Posterior cingulate gyrus (tissue), 11 donors: ENCODE results near the gene DDX10.

Experiments used
- DNase-seq, 10 donors: peaks; one replicate each; pipeline versions ENCODE4 v3.0.0 to v3.0.0-alpha.2; 2020 to 2021; ENCODE audit warnings: mixed read lengths in 3 of 10
- intact Hi-C: fragments of 100-400 bp; cut with DNase I; formaldehyde crosslinking; loops from one replicate; pipeline ENCODE4 v1.15.1; 2023

The DDX10 gene

DNA sequence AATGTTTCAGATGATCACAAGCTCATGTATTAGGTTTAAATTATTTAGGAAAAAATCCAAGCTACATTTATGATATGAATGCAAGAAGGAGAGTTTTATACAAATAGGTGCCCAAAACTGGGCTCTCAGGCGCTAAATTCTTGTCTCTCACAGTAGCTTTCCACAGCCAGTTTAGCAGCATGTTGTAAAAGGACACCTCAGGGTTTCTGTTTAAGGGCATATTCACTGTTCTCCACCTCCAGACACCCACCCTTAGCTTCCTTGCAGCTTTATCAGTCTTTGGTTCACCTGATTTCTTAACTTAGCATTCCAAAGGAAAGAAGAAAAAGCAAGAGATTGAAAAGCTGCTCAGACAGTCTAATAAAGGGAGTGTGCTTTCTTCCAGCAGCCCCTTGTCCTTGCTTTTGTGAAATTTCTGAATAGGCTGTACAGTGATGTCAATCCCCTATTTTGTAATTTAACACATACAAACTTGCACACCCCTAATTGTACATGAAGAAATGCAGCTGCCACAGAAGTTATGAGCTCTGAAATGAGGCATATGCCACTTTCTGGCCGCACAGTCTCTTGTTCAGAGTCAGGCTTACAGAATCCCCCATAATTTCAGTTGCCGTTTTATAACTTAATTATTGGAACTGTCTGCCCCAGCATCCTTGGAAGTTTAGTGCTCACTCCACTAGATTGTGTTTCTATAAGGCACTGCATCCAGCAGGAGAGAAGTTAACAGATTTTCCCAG lies 262.1 kb downstream of the DDX10 start:
- DNase-seq: no peak
- intact Hi-C loops: no loop called here

DNA sequence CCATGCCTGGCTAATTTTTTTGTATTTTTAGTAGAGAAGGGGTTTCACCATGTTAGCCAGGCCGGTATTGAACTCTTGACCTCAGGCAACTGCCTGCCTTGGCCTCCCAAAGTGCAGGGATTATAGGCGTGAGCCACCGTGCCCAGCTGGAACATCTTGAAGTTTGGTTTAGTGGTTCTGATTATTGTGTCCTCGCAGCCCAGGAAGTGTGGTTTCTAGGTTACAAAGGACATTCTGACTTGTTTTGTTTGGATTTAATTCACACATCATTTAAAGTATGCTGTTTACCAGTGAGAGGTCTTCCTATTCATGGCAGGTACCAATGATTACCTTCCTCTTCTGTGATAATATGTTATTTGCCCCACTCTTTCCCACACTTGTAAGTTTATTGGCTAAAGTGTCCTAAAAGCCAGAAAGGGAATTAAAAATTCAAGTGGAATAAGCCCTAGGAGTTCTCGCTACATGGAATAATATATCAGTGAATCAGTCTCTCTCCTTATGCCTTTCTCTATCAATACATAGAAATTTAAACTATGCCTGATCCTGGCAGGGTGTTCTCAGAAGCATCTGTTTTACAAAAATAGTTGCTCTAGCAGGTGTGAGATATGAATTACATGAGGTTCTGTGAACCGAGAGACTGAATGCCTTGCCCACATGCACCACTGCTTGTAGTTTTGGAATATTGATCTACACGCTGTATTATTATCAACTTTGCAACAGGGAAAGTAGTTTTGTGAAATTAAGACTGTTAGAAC lies 263.1 kb downstream of the DDX10 start:
- intact Hi-C loops: no loop called here
- DNase-seq: no peak

DNA sequence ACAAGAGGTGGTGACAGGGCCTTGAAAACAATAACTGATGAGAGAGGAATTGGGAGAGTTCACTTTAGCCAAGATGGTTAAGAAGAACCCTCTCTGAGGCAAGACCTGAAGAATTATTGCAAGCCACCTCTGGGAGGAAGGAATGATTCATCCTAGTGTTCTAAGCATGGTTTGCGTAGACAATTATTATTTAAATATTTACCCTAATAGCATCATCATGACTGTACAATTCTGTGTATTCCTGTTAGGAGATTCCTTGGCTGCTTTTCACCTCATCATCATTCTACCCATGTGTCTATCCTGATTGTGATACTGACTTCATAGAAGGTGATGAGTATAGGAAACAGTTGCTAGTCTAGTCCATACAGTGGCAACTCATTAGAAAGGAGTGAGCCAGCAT lies 264.4 kb downstream of the DDX10 start:
- intact Hi-C loops: no loop called here

DNA sequence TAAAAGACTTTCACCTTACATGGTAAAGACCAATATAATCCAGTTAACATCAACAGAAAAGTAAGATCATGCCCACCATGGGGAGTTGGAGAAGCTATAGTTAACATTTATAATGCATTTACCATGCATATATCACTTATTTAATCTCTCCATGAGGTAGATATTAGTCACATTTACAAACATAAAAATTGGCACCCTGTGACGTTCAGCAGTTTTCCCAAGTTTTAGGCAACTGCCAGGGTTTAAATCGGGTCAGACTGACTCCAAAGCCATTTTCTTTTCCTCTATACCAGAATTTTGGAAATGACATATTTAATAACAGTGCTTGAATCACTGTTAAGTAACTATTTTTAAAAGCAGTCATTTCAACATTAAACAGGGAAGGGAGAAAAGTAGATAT lies 266.3 kb downstream of the DDX10 start:
- no peak for DNase-seq
- intact Hi-C loops: no loop called here

More for the DNA sequence above, 264.4 kb downstream of the DDX10 start:
- DNase-seq: no peak

DNA sequence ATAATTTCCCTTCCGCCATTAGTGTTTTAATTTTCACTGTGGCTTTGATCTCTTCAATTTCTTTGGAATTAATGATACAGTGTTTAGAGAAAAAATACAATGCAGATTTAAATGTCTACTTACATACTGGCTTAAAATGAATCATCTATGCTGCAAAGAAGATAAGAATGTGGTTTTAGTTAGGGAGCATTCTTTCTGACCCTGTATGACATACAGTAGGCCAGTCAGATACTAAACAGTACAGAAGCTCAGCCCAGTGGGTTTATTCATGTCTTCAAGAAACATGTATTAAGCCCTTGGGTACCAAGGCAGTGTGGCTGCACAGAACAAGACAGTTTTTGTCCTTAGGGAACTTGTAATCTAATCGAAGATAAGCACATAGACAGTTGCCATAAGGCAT lies 268.8 kb downstream of the DDX10 start:
- DNase-seq: no peak
- intact Hi-C loops: no loop called here

DNA sequence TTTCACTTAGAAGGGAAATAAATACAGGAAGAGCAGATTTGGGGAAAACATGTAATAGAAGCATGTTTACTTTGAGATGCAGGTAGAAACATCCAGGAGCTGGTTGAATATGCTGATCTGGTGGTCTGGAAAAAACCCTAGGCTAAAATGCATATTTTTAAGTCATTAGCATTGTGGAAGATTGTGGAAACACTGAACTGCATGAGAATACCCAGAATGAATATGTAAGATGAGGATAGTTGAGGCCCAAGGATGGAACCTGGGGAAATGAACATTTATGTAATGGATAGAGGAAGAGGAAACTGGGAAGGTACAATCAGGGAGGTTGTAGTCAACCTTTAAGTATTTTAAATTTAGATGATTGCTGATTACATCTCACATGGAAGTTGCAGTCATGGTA lies 269.4 kb downstream of the DDX10 start:
- intact Hi-C loops: no loop called here
- DNase-seq: no peak

DNA sequence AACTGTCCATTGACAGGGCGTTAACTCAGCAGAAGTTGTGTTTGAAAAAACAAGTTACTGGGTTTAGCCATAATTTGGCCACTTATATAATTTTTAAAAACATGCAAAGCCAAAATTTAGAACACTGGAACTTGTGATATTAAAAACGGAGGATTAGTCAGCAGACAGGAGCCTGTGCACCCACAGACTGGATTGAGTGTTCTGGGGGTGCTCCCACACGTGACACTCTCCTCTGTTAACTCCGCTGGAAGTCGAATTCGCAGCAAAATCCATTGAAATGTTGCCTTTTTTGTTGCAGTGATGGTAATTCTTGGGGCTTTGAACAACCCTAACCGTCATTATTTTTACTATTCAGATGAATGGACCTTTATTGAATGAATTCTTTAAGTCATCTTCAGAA lies 269.8 kb downstream of the DDX10 start:
- DNase-seq: no peak

DNA sequence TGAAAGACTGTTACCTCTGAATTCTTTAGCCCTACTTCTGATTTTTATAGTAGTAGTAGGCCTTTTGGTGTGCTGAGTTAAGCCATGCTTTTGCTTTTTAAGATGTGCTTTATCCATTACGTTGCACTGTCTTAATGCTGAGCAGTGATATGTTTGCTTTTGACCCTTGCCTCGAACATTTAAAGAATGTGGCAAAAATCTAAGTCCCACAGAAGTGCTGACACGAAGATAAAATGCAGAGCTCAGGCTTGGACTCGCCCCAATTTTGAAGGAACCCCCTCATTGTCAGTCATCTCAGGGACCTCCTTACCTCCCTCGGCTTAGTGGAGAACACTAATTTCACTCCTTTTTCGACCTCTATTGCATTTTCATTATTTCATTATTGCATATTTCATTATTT lies 272.9 kb downstream of the DDX10 start:
- intact Hi-C loops: no loop called here
- DNase-seq: no peak

More for the DNA sequence above, 269.8 kb downstream of the DDX10 start:
- intact Hi-C loops: no loop called here

DNA sequence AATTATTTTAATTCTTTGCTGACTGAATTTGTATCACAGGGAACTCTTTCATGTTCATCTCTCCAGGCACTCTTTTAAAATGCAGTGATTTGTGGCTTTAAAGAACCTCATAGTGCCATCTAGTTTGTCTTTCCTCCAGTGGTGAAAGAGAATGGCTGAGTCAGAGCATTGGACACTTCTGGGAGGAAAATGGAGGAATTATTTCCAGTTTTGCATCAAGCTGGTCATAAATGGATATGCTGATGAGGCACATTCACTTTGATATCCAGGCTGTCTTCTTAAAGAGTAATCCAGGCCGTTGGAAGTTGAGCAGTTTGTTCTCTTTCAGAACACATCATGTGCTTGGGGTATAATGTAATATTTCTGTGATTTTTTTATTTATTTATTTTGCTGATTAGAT lies 273.7 kb downstream of the DDX10 start:
- intact Hi-C loops: no loop called here
- DNase-seq: no peak

DNA sequence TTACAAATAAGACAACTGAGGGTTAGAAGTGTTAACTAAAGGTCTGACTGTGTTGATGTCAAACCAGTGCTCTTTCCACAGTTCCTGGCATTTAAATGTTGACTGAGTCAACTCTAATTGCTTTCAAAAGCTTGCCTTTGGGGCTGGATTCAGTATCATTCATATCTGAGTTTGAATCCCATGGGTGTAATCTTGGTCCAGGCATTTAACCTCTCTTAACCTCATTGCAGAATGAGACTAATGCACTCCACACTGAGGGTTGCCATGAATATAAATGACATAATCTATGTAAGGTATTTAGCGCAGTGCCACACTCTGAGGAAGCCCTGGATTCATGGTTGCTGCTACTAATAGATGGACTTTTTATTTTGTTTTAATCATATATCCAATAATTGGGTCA lies 274.3 kb downstream of the DDX10 start:
- DNase-seq: no peak
- intact Hi-C loops: no loop called here

DNA sequence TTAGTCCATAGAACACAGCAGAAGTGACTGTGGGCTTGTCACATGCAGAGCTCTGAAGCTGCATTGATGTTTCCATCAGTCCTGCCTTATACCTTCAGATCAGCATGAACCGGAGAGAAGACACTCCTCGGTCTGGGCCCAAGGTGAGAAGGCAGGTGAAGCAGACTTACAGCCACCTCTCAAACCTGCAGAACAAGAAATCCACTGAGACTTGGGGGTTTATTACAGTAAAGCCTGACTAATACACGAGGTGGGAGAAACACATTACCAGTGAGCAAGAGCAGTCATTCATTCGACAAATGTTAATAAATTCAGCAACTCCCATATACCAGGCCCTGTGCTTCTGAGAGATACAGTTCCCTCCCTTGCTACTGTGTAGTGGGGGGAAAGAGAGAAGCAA lies 279.0 kb downstream of the DDX10 start:
- intact Hi-C loops: no loop called here
- DNase-seq: no peak

DNA sequence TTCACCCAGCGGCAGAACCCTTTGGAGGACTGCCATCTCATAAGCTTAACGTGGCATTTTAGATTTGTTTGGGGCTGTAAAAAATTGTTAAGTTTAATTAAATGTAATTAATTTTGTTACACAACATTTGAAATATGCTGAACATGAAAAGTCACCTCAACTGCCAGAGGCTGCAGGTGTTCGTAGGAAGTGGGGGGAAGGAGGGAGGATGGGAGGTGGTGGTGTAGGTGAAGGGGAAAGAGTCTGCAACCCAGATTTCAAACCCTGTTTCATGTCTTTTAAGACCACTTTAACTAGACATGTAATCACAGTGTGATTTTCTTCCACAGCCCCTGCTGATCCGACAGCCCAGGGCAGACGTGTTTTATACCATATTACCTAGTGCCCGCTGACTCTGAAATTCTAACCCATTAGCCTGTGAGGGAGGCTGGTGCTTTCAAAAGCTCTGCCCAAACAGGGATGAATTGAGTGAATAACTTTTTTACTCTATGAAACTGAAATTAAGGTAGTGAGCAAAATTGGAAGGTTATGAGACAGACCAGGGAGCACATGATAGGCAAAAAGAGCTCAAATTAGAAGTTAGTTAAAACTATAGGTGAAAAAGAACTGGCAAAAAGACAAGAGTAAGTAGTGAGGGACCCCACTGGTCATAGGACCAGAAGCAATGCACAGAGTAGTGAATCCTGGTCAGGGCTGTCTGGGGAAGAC lies 279.8 kb downstream of the DDX10 start:
- intact Hi-C loops: no loop called here
- no peak for DNase-seq

DNA sequence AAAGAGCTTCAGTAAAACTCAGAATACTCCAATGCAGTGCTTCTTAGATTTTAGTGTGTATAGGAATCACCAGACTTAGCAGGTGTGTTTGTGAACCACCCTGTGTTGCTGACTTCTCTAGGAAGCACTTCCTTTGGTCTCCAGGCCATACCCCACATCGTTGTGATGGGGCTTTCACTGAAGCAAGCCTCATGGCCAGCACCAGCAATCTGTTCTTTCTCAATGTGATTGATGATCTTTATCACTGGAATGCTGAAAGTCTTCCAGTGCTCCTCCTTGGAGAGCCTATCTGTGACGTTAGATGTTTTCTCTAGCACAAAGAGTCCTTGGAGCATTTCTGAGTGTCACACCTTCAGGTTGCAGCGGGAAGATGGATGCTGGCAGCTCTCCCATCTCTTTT lies 280.5 kb downstream of the DDX10 start:
- no peak for DNase-seq
- intact Hi-C loops: no loop called here

DNA sequence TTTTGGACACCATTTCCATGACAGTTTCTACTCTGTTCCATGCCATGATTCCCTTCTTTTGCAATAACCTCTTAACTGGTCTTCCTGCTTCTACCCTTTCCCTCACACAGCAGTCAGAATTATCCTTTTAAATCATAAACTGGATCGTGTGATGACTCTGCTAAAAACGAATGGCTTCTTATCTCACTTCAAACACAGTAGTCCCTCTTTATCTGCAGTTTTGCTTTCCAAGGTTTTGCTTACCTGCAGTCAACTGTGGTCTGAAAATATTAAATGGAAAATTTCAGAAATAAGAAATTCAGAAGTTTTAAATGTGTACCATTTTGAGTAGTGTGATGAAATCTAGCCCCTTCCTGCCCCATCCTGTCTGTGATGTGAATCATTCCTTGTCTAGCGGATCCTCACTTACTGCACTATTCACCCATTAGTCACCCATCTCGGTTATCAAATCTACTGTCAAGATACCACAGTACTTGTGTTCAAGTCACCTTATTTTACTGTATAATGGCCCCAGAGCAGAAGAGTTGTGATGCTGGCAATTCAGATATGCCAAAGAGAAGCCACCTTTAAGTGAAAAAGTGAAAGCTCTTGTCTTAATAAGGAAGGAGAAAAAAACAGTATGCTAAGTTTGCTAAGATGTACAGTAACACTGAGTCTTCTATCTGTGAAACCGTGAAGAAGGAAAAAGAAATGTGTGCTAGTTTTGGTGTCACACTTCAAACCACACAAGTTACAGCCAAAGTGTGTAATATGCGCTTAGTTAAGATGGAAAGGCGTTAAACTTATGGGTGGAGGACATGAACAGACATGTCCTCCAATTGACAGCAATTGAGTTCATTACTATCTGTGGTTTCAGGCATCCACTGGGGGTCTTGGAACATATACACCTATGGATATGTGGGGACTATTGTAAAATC lies 283.0 kb downstream of the DDX10 start:
- DNase-seq: no peak
- intact Hi-C loops: no loop called here

DNA sequence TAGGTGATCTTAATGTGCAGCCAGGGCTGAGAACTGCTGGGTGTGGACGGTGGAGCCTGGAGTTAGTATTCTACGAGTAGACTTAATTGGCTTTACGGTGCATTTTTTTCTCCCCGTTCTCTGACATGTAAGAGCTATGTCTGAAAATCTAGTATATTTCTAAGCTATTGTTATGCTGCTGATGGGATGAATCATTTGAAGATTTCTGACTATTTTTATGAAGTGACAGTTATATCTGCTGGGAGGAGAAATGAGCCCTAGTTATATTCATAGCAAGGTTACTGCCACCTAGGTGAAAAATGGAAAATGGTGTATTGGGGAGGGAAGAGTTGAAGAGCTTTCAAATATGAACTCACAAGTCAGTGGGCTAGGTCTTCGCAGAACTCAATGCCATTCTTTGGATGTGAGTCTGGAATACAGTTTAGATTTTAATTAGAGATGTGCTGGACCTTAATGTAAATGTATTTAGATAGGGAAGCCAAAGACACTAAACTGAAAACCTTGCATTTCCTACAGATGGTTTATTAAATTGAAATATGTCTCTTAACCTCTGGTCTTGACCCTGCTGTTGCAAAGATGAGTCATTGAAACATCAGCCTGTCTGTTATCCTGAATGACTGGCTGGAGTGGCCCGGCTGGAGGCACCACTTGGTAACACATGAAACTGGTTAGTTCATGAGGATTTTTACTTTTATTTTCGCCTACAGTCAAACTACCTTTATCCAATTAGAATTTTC lies 293.7 kb downstream of the DDX10 start:
- intact Hi-C loops: no loop called here
- DNase-seq: no peak

DNA sequence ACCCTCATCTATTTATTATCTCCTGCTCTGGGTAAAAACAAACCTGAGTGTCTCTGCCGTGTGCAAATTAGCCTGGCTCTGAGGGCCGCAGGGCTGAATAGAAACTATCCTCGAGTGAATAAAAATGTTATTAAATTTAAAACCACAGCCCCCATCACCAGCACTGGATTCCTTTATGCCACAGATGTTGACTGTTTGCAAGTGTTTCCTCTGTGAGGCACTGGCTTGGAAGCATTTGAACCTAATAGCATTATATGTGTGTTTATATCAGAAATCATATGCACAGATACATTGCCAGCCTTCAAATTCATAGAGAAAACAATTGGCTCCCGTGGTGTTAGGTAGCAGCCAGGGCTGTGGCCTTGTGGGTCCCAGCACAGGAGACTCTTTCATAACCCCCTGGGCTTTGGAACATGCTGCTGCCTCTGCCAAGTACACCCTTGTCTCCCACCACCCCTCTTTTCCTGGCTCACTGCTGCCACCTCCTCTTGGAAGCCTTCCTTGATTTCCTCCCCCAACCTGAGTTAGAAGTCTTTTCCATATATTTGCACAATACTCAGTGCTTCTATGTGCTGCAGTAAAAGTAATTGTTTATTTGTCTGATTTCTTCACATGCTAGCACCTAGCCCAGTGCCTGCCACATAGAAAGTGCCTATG lies 294.4 kb downstream of the DDX10 start:
- no peak for DNase-seq
- intact Hi-C loops: no loop called here

DNA sequence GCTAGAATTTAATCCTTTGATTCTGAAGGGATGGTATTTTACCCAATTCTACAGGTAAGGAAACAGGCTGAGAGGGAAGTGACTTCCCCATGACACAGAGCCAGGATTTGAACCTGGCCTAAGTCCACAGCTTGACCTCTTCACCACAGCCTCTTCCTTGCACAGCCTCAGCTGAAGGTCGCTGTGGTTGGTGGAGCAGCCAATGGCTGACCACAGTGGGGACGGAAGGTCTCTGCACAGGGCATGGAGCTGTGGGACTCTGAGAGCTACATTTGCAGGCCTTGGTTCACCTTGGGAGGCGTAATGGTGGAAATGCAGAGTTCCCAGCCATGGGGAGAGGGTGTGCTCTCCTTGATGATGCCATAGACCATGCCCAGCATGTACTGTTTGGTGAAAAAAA lies 295.0 kb downstream of the DDX10 start:
- DNase-seq: no peak

DNA sequence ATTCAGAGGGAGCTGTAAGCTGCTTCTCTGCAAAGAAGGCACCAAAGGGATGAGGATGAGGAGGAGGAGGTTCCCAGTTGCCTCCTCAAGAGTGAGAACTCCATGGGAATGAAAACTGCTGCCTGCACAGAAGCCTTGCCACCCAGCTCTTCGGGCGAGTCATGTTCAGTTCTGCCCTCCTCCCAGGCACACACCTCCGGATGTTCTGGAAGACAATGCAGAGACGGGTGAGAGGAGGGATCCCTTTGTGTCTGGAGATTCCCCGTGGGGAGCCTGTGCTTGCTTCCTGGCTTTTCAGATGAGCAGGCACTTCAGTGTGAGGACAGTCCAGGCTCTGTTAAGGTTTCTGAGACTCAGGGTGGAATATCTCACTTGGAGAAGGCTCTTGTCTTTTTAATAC lies 295.6 kb downstream of the DDX10 start:
- intact Hi-C loops: no loop called here
- DNase-seq: peak in 6 of 10 donors; percentile 16 to 90 (median 66)

More for the DNA sequence above, 295.0 kb downstream of the DDX10 start:
- intact Hi-C loops: no loop called here

DNA sequence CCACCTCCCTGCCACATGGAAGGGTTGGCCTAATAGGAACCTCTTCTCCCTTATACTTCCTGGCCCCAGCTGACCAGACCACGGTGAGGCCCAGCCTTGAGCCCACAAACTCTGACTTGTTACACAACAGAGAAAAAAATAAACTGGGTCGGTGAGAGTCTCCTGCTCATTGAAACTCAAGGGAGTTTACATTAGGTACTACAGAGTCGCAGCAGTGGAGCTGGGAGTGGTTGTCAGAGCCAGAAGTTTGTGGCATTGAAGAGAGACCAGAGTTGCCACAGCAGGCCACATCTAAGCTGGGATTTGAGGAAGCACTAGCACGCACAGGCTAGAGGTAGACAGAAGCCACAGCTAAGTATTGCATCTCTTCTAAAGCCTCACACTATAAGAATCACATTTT lies 296.2 kb downstream of the DDX10 start:
- intact Hi-C loops: no loop called here
- DNase-seq: no peak
